ENCODE measurements around the gene RUBCNL.

DNA sequence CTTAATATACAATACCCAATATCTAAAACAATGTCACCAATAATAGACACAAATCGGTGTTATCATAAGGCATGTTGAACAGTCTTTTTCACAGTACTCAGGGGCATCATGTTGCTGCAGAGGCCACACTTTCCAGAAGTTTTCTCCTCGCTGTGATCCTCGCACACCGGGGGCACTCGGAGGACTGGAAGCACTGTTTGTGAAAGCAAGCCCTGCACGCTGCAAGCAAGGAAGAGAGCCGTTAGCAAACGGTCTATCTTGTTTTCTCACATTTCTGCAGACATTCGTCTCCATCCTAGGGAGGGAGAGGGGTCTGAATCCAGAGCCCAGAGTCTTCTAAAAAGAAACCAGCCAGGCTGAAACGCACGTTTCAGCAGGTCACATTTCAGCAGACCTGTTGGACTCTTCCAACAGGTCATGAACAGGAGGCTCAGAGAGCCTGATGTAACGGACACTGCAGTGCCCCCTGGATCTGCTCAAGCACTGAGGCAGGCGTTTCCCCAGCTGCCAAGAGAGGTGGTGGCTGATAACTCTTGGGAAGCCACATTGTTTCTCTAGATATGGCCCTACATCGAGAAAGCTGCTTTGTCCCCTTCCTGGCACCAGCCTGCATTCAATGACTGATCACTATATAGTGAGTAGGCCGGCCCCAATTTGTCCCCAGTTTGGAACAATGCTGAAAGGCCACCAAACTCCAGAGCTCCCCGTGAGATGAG lies 43.6 kb downstream of the RUBCNL start:
- TF ChIP-seq, protein P1, sequence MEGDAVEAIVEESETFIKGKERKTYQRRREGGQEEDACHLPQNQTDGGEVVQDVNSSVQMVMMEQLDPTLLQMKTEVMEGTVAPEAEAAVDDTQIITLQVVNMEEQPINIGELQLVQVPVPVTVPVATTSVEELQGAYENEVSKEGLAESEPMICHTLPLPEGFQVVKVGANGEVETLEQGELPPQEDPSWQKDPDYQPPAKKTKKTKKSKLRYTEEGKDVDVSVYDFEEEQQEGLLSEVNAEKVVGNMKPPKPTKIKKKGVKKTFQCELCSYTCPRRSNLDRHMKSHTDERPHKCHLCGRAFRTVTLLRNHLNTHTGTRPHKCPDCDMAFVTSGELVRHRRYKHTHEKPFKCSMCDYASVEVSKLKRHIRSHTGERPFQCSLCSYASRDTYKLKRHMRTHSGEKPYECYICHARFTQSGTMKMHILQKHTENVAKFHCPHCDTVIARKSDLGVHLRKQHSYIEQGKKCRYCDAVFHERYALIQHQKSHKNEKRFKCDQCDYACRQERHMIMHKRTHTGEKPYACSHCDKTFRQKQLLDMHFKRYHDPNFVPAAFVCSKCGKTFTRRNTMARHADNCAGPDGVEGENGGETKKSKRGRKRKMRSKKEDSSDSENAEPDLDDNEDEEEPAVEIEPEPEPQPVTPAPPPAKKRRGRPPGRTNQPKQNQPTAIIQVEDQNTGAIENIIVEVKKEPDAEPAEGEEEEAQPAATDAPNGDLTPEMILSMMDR (IDR thresholded peaks at IDR 0.05) = no peak
- TF ChIP-seq POLR2AphosphoS5 (IDR thresholded peaks at IDR 0.05) (no peak), POLR2A (IDR thresholded peaks at IDR 0.05) (no peak), EP300 (IDR thresholded peaks at IDR 0.05) (no peak)

All from gastroesophageal sphincter (tissue), 3 donors.